Measurements from ENCODE around the gene PRICKLE2.

Gene PRICKLE2

GRCh38 chr3:64187065-64187959, 38.0 kb downstream of the PRICKLE2 start:
- DNase-seq: no peak

- DNase-seq: no peak
Measured at GRCh38 chr3:64186667-64187064, 38.6 kb downstream of the PRICKLE2 start.

DNA sequence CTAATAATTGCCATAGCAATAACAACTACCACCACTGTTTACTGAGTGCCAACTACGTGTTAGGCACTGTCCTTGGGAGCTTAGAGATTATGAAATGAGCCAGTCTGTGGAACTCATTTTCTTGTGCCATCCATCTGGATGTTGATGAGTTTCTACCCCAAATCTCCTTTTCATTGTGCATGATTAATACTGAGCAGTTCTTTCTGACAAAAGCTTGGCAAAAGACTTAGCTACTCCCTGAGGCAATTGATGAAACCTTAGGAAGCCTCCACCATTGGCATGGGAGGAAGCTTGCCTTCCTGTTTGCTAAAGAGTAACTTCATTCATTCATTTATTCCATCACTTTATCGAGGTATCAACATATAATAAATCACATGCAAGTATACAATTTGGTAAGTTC, 39.8 kb downstream of the PRICKLE2 start:
- DNase-seq: no peak

DNA sequence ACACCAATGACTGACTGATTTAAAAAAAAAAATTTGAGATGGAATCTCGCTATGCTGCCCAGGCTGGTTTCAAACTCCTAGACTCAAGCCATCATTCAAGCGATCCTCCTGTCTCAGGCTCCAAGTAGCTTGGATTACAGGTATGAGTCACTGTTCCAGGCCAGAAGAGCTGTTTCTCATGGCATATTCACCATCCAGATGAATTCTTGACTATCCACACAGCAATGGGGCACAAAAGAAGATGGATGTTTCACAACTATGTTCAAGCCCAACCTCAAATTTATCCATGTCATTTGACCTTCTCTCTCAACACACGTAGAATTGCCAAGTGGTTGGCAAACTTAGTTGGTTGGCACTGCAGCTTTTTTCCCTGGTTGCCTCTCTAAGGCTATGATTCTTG, 40.6 kb downstream of the PRICKLE2 start:
- DNase-seq: no peak

DNA sequence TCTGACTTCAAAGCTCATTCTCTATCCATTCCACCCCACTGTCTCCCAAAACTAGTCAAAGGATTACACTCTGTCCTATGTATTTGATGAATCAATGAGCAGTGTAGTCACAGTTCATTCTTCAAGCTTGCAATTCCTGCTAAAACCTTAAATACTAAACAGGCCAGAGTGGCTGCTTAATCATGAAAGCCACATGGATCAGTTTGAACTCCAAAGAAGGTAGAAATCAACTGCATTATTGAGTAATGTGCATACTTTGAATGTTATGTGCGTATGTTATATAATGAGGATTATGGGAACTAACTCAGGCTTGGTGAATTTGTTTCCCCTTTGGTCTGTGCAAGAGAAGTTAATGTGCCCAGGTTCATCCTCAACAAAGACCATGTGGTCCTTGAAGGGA, 45.4 kb downstream of the PRICKLE2 start:
- DNase-seq: no peak

DNA sequence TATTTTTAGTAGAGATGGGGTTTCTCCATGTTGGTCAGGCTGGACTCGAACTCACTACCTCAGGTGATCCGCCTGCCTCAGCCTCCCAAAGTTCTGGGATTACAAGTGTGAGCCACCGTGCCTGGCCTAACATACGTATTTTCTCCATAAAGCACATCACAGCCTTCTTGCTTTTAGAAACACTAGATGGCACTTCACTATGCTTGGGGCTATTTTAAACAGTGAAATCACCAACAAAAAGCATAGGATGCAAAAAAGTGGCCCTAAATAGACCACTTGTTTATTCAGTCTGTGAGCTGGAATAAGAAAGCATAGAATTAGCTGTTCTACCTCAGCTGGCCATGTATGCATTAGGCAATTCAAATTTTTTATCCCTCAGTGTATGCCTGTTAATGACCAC, 46.0 kb downstream of the PRICKLE2 start:
- DNase-seq: no peak

DNA sequence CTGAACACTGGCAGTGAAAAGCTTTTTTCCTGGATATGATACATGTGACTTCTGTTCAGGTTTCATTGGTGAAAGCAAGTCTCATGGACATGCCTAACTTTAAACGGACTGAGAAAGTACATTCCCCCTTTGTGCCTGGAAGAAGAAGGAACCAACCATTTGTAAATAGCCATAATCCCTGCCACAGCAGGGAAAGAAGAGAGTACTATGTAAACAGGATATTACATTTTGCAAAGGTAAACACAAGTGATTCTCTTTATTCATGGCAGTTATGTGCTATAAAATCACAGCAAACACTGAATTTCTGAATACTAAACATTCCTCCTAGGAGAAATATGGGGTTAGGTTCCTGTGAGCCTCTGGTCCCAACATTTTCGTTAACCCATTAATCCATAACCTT, 46.8 kb downstream of the PRICKLE2 start:
- no peak for DNase-seq

GRCh38 chr3:64176461-64176996, 48.7 kb downstream of the PRICKLE2 start:
- DNase-seq: no peak

DNA sequence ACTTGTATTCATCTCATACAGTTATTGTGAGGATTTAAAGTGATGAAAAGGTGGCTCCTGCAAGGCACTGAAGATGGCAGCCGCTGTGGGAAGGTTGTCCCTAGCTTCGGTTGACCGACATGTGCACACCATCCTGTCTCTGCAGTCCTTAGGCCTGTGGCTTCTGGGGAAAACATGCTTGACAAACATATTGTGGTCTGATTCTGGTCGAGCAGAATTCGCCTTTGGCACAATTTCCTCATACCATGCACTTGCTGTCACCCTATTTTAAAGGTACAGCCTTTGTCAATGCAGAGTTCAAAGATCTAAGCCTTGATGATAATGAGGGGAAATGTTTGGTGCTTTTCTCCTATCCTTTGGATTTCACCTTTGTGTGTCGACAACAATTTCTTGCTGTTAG, 50.9 kb downstream of the PRICKLE2 start:
- DNase-seq: no peak

DNA sequence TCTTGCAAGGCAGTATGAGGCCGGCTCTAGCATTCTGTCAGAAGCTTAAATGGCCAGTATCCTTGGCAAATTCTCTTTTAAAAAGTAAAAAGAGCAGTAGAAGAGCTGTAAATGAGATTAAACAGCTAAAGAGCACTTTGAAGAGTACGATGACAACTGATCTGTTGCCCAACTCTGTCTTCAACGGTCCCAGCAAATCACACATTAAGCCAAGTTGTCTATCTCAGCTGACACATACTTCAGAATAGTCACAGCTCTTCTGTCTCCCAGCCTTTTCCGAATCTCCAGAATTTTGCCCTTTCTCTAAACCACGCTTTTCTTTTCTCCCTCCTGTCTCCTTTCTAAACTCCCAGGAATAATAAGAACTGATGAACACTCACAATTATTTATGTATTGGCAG, 51.7 kb downstream of the PRICKLE2 start:
- DNase-seq: no peak

DNA sequence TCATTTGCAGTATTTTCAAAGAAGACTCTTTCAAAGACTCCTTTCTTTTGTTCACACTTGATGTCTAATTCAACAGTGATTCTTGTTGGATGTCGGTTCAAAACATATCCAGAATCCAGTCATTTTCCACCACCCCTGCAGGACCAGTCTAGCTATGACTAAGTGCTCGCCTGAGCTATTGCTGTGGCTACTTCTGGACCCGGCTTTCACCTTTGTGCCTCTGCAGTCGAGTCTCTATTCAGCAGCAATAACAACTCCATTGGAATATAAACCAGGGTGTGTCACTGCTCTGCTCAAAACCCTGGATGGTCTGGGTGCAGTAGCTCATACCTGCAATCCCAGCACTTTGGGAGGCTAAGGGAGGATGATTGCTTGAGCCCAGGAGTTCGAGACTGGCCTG, 55.0 kb downstream of the PRICKLE2 start:
- DNase-seq: no peak

DNA sequence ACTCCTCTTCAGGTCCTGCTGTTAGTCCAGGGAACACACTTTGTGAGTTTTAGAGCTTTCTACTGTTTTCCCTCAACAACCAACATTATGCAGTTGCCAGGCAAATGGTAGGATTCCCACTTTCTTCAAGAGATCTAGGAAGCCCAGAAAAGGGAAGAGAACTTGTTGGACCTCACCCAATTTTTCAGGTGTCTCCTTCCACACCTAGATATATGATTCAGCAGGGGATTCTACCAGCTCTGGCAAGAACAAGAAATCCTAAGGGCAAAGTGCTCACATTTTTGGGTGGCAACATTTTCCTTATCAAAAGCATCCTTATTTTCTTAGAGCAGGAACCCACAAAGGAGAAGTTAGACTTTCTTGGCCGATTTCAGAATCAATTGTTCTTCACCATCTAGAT, 57.4 kb downstream of the PRICKLE2 start:
- DNase-seq: no peak

DNA sequence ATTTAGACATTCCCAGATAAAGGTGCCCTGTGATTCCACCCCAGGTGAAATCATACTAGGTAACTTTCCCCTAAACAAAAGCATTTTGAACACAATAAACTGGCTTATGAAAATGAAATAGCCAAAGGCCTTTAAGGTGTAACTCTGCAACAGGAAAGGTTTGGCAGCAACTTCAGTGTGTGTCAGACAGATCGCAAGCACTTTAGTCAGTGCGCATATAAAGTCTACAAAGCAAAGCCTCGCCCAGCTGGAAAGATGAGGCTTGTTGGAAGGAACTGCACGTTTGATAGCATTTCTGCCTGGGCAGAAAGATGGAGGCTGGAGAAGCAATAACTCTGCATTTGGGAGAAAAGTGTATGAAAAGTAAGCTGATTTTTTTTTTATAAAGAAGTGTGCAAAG, 57.9 kb downstream of the PRICKLE2 start:
- no peak for DNase-seq

GRCh38 chr3:64166584-64167162, 58.6 kb downstream of the PRICKLE2 start:
- no peak for DNase-seq

GRCh38 chr3:64164349-64164748, 60.9 kb downstream of the PRICKLE2 start:
- no peak for DNase-seq

DNA sequence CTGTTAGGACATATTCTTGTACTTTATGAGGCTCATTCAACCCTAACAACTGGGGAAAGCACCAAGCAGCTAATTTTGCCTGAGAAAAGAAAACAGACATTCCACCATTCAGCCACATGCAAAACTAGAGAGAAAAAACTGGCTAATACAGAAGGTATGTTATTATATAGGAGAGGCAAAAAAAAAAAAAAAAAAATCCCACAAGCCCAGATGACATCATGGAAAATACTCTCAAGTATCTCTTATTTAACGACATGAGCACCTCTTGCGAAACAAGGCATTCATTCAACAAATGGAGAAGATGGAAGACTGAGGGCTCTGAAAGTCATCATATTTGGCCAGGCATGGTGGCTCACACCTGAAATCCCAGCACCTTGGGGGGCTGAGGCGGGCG, 61.5 kb downstream of the PRICKLE2 start:
- DNase-seq: no peak

DNA sequence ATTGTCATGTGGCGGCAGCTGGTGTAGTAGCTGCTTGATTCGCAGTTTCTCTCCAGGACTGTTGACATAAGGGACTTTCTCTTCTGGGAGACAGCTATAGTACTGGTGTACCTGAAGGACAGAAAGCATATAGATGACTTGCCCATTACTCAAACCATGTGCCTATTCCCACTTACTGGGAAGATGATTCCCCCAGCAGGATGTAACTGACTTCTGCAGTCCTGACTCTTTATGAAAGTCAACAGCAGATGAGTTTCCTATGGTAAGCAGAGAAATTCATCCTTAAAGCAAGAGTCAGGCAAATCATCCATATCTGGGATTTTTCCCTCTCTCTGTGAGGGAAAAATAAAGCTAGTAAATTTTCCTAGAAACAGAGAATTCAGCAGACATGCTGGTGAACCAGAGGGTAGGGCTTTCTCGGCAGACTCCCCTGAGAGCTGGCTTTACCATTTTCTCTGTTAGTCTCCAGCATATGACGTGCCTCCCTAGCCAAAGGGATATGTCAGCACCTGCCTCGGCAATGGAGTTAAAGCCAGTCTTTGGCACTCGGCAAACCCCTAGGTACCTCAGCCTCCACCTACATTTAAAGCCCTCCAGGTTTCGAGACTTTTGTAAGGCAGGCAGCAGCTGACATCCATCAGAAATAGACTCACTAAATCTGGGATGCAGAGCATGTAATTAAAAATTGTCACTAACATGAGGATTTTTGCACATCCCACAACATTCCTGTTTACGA, 62.1 kb downstream of the PRICKLE2 start:
- DNase-seq: no peak

DNA sequence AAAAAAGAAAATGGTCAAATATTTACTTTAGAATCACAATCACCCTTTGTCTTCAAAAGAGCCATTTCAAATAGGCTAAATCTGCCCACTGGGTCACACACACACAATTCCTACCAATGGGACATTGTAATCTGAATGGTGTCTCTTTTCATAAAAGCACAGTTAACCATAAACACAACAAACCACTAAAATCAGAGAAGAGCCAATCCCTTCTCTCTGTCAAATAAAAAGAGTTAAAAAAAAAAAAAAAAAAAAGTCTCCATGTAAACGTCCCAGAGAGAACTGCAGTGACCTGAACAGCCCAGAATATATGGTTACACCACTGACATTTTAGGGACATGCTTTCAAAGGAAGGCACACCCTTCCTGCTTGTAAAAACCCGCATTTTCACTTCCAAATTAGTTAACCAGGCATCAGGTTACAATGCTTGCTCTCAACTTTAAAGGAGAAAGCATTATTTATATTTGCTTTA, 63.7 kb downstream of the PRICKLE2 start:
- no peak for DNase-seq

GRCh38 chr3:64160000-64160695, 65.1 kb downstream of the PRICKLE2 start:
- DNase-seq: no peak

GRCh38 chr3:64158334-64158733, 66.9 kb downstream of the PRICKLE2 start:
- DNase-seq: no peak

GRCh38 chr3:64157150-64158035, 67.9 kb downstream of the PRICKLE2 start:
- no peak for DNase-seq

GRCh38 chr3:64155328-64155727, 69.9 kb downstream of the PRICKLE2 start:
- DNase-seq: no peak
